ENCODE results near the gene GH2.
A peak's percentile ranks its signal among the peaks of the same experiment; 100 is the strongest.
"Not testable (repeated sequence)": the region's sequence is repeated elsewhere in the genome, so short reads cannot be mapped to it uniquely, and the experiment has no call there.

Gene GH2

GRCh38 chr17:63881935-63882601 is at the start of gene GH2:
Gene GH2 (minus strand): TSS chr17:63881944. CDS start chr17:63881801, 143 bp downstream.
- peak; percentile 71 for DNase-seq

DNA sequence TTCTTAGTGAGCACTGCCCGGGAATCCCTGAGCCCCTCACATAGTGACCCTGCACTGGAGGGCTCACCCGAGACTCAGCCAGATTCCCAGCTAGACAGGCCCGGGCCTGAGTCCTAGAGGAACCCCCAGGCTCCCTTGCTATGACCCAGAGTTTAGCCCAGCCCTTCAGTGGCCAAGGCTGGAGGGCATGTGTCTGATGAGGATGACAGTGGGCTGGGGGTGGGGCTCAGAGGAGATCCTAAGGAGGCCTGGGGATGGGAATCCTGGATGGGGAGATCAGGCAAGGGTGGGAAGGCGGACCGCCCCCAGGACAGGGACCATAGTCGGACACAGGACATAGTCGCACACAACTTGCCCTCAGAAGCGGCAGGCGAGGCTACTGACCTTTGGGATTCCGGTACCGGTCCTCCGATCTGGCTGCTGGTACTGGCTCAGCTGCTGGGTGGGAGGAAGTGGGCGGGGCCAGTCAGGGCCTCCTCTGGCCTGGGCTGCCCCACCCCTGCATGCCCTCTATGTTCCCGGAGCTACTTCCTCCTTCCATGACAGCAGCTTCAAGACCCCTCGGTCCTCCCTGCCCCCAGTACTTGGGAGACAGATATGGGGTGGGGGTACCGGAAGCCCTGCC is 49.3 kb upstream of the GH2 start:
- peak; percentile 71 for DNase-seq

DNA sequence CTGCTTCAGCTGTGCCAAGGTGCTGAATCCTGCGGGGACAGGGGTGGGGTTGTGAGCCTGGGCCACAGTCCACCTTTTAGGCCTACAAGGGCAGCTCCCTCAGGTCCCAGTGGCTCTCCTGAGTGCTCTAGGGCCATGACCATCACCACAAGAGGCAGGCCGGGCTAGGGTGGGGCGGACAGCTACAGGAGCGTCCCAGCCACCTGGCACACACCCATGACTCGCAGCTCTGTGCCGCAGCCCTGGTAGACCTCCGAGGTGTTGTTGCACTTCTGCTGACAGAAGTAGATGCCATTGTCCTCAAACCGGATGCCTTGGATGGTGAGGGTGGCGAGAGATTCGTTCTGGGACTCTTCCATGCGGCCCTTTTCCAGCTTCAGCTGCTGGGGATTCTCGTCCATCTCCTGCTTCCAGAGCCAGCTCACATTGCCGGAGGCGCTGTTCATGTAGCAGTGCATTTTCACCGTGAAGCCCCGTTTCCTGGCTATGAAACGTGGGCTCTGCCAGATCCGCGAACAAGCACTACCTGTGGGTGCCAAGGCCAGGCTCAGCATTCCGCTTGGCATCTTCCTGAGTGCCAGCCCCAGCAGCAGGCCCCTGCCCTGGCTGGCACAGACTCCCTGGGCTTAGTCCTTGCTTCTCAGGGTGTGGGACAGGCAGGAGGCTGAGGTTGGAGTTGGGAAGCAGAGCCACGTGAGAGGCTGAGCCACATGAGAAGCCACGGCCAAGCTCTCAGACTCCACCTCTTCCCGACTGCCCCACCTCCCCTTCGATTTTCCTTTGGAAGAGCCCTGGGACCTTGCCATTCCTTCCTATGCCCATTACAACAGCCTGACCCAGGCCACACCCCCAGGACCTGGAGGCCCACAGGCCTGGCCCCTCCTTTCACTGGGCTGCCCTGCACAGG is 48.4 kb upstream of the GH2 start:
- no peak for DNase-seq

DNA sequence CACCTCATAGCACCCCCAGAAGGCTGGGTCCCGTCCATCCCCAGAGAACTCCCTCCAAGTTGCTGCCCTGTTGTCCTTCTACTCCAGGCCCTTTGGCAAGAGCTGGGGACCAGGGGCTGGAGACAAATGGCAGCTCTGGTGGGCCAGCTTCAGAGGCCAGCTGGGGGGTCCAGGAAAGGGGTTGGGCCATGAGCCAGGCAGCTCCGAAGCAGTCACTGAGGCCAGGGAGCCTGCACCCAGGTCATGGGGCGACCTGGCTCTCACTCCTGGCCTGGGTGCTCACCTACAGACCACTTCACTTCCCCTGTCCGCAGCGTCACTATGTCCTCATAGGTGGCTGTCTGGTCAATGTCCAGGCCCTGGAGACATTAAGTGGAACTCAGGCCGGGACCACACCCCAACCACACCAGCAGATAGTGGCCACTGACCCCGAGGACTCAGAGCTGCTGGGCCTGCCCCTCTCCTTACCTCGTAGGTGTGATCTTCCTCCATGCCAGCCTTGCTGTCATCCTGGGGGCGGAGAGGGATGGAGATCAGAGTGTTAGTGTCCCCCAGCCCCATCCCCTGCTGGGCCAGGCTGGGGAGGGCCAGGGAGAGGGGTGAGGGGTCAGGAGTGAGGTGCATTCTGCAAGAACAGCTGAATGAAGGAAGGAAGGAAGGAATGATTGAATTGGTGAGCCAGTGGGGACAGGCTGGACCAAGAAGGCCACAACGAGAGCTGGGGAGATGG is 47.4 kb upstream of the GH2 start:
- DNase-seq: no peak

DNA sequence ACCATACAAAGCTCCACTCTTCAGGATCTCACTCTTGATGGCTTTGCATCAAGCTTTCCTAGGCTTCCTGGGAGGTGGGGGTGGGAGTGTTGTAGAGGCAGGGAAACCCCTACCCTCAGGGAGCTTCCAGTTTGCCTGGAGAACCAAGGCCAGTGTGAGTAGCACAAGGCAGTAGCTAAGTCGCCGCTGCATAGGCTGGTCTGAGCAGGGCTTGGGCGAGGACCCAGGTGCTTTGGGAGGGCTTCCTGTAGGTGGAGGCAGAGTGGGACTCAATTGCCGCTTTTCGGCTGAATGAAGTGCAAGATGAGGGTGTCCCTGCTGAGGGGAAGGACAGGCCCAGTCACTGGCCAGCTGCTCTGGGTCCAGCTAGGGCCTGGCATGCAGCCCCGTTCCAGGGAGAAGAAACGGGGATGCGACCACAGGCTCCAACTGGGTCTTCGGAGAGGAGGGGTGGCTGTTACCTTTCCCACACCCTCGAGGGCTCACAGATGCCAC is 46.5 kb upstream of the GH2 start:
- DNase-seq: no peak

- DNase-seq: no peak
Measured at GRCh38 chr17:63927464-63928171, 45.9 kb upstream of the GH2 start.

GRCh38 chr17:63926164-63926563 is 44.4 kb upstream of the GH2 start:
- no peak for DNase-seq

DNA sequence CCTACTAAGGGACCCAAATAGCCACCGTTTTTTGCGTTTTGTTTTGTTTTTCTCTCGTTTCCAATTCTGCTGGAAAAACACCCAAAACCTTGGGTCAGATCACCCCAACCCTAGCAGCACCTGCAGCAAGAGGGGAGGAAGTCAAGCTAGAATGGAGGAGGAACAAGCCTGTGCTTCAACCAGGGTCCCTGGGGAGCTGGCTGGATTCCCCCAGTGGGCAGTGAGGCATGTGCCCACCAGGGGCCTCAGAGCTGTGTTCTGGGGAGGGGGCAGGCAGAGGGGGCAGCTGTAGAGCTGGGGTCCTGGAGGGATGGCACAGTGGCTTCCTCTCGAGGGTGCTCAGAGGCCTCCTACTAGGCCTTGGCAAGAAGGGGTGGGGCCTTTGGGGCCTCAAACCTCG is 43.9 kb upstream of the GH2 start:
- DNase-seq: no peak

DNA sequence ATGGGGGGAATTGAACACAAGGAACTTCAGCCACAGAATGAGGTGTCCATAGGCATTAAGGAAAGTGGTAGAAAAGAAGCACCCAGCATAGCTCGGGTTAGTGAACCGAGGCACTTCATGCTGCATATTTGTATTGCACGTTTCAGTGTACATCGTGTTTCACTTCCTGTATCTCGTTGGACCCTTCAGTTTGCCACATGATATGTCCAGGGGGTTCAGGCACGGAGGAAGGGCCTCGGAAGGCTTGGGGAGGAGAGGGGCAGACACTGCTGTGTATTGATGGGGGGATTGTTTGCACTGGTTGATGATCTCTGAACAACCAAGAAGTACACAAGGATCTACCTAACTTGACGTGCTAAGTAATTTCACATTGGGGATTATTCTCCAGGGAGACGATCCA is 40.7 kb upstream of the GH2 start:
- DNase-seq: not testable (repeated sequence)

GRCh38 chr17:63920779-63921178 is 39.0 kb upstream of the GH2 start:
- not testable (repeated sequence) for DNase-seq

- not testable (repeated sequence) for DNase-seq
Measured at GRCh38 chr17:63920050-63920449, 38.3 kb upstream of the GH2 start.

DNA sequence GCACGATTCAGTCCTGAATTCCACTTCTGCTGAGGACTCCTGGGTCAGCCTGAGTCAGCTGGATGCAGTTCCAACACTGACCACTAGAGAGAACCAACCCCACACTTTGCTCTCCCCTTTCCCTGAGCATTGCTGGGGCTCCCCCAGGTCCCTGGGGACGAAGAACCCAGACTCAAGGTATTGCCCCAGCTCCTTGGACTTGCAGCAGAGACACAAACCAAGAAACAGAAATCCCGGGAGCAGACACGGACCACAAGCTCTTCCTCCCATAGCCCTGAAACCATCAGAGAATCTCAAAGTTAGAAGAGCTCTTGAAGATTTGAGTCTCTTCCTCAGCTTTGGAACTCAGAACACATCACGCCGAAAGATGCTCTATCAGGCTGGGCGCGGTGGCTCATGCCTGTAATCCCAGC is 37.6 kb upstream of the GH2 start:
- peak; percentile 83 for DNase-seq

- DNase-seq: not testable (repeated sequence)
Measured at GRCh38 chr17:63918789-63919305, 37.1 kb upstream of the GH2 start, which contains the start of gene GH1. Gene GH1 (minus strand): TSS chr17:63918839. CDS start chr17:63918776, 63 bp downstream.

DNA sequence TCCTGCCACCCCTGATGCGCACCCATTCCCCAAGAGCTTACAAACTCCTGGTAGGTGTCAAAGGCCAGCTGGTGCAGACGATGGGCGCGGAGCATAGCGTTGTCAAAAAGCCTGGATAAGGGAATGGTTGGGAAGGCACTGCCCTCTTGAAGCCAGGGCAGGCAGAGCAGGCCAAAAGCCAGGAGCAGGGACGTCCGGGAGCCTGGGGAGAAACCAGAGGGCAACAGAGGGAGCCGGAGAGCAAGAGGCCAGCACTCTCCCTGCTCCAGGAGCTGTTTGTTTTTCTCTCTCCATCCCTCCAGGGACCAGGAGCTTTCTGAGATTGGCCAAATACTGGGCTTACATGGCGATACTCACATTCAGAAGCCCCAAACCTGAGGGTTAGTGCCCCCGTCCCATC is 36.6 kb upstream of the GH2 start:
- DNase-seq: no peak

GRCh38 chr17:63917646-63918045 is 35.9 kb upstream of the GH2 start:
- no peak for DNase-seq

- DNase-seq: not testable (repeated sequence)
Measured at GRCh38 chr17:63917206-63917605, 35.5 kb upstream of the GH2 start.

- DNase-seq: no peak
Measured at GRCh38 chr17:63916566-63917185, 34.9 kb upstream of the GH2 start.

DNA sequence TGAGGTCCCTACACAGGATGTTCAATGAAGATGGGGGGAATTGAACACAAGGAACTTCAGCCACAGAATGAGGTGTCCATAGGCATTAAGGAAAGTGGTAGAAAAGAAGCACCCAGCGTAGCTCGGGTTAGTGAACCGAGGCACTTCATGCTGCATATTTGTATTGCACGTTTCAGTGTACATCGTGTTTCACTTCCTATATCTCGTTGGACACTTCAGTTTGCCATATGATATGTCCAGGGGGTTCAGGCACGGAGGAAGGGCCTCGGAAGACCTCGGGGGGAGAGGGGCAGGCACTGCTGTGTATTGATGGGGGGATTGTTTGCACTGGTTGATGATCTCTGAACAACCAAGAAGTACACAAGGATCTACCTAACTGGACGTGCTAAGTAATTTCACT is 34.0 kb upstream of the GH2 start:
- DNase-seq: not testable (repeated sequence)

DNA sequence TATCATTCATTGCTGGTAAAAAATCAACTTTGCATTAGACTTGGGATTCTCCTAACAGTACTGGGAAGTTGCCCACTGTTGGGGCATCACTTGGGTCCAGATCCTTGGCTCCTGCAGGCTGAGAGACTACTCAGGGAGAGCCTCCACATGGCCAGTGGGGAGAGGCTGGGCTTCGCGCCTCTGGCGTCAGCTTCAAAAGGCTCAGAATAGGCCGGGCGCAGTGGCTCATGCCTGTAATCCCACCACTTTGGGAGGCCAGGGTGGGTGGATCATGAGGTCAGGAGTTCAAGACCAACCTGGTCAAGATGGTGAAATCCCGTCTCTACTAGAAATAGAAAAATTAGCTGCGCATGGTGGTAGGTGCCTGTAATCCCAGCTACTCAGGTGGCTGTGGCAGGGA is 32.7 kb upstream of the GH2 start:
- DNase-seq: no peak

- peak; percentile 62 for DNase-seq
Measured at GRCh38 chr17:63911657-63912100, 29.9 kb upstream of the GH2 start.

- DNase-seq: no peak
Measured at GRCh38 chr17:63911041-63911635, 29.4 kb upstream of the GH2 start, which contains the start of gene CSHL1. Gene CSHL1 (minus strand): TSS chr17:63911258. CDS start chr17:63911196, 62 bp downstream.

Measured in hematopoietic multipotent progenitor cell treated with erythropoietin and hydrocortisone succinate and interleukin-3 and kit ligand, for 6 days (in vitro differentiated cells).